MV-4-11 (cell line): ENCODE measurements around the gene SZRD1.

Experiments
- DNase-seq: peaks from one replicate; lab custom pipeline; 2025; lab: John Stamatoyannopoulos, UW

SZRD1 gene

DNA sequence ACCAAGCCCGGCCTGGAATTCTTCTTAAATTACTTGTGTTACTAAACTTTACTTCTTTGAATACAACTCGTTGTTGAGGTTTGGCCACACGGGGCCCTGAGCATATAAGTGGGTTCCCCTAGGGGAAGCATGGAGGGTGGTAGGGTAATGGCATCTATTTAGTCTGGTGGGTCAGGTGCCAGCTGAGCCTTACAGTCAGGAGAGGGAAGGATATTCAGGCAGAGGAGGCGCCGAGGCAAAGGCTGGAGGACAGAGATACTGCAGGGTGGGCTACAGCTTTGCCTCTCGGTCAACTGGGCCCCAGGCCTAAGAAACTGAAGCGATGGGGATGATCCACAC, 73.1 kb downstream of the SZRD1 start:
- DNase-seq = no peak

DNA sequence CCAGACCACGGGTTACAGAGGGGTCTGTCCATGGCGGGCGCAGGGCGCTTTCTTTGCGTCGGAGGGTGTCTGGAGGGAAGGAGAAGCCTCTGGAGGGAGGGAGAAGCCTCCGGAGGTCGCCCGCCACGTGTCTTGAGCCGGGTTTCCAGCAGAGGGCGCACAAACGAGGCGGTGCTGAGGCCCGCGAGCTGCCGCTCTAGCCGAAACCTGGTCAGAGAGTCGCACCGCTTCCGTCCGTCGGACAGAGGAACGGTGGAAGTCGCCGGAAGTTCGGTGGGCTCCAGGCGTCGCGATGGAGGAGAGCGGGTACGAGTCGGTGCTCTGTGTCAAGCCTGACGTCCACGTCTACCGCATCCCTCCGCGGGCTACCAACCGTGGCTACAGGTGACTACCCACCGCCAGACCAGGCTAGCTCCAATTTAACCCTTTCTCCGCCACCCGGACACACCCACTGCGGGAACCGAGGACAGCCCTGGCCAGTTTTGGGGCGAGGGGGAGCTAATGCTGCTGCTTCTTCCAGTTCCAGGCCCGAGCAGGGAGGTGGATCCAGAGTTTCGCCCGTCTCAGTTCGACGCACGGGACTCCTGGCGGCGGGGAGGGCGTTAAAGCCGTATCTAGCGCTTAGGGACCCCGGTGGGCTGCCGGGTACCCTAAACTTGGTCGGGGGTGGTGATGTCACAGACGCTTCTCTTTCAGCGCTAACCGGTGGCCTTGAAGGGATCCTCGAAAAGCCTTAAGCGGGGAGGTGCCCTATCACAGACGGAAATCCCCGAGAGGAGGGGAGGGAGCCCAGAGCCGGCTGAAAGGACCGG, 73.6 kb downstream of the SZRD1 start, which contains the start of gene NECAP2:
Gene NECAP2, plus strand, starts transcription at position 255 of the 812 bp plus-strand sequence. Its CDS starts 38 bp downstream, at position 293.
- DNase-seq = peak; percentile 87

DNA sequence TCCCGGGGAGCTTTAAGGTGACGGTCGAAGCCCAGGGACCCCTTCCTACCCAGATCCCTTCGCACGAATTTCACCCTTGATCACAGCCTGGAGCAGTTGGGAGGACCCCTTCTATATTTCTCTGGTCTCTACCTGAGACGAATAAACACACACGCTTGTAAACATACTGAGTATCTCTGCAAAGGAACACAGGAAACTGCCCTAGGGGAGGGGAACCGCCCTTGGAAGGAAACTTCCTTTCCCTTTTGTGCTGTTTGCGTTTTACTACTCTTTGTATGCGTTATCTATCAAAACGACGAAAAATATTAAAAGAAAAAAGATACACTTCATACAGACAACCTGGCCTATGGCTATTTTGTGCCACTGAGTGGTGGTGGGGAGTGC, 74.2 kb downstream of the SZRD1 start:
- no peak for DNase-seq

DNA sequence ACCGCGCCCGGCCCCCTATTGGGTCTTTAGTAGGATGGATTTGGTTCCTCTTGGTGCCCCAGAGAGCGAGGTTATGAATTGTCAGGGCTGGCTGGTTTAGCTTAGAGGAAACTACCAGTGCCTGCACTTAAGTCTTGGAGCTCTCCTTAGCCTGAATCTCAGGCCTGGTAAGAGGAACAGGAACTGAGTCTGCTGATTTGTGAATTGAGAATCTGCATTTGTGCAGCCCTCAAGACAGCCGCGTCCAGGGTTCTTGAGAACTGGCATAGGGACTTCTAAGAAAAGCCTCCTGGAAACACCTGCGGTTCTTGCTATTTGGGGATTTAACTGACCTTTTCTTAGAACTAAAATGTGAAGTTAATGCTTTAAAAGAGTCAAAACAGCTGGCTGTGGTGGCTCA, 75.2 kb downstream of the SZRD1 start:
- DNase-seq = peak; percentile 85

DNA sequence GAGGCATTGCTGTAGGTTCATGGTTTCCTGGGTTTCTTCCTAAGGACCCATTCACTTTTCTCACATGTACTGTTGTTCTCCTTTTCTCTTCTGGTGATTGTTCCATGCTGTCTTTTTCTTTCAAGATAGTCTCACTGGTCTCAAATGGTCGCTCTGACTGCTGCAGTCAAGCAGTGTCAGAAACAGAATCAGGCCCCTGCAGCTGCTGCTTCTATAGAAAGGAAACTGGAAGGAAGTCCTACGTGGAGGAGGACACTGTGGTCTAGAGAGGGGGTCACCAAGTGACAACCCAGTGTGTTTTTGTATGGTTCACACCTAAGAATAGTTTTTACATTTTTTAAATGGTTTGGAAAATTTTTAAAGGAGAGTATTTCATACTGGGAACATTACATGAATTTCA, 75.9 kb downstream of the SZRD1 start:
- peak; percentile 18 for DNase-seq

DNA sequence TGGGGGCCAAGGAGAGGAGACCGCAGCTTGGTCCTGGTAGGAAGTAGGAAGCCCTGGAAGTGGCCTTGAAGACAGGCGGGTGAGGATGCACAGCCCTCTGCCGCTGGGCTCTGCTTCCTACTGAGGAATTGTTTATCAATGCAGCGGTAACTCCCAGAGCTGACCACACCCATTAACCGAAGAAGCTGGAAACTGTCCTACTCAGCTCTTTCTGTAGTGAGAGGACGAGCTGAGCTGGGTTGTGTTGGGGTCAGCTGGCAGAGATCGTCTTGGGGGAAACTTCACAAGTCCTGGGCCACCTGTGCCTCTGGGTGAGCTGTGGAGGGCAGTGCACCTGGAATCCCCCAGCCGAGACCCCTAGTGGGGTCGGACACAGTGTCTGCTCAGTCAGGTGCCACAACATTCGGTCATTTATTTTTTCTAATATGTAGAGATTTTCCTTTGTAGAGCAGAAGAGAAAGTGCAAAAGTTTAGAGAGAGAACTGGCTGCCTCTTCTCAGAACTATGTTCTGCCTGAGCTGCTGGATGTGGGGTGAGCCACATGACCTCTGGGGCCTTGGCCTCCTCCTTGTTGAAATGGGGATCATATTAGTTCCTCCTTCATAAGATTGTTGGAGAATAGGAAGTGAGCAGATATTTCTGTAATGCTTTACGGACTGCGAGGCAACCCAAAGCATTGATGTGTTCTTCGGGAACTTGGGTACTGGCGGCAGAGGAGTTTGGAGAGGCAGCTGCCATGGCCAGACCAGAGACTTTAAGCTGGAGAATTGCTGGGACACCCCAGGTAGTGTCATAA, 77.1 kb downstream of the SZRD1 start:
- peak; percentile 65 for DNase-seq

DNA sequence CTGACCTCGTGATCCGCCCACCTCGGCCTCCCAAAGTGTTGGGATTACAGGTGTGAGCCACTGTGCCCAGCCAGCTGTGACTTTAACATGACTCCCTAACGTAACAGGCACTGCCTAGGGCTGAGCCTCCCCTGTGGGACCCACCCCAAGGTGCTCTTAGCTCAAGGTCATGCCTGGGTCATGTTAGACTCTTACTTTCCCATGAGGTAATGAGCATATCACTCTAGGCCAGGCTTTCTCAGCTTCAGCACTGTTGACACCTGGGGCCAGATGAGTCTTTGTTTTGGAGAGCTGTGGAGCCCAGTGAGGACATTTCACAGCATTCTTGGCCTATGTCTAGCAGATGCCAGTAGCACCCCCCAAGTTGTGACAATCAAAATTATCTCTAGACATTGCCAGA, 78.0 kb downstream of the SZRD1 start:
- no peak for DNase-seq

DNA sequence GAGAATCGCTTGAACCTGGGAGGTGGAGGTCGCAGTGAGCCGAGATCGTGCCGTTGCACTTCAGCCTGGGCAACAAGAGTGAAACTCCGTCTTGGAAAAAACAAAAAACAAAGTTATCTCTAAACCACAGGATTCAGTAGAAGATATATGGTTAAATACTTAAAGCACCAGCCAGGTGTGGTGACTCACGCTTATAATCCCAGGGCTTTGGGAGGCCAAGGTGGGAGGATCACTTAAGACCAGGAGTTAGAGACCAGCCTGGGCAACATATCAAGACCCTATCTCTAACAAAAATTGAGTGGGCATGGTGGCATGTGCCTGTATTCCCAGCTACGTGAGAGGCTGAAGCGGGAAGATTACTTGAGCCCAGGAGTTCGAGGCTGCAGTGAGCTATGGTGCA, 79.1 kb downstream of the SZRD1 start:
- no peak for DNase-seq

DNA sequence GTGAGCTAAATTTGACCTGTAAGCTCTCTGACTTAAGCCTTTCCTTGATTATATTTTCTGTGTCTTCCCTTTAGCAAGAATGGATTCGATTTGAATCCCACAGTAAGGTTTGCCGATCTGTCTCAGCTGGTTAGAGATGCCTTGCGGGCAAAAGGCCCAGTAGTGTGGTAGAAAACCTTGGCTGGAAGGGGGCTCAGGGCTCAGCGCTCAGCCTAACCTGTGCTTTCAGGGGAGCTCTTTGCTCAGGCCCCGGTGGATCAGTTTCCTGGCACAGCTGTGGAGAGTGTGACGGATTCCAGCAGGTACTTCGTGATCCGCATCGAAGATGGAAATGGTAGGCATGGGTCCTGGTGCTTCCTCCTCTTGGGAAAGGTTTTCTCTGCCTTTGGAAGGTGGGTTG, 80.6 kb downstream of the SZRD1 start:
- no peak for DNase-seq
